ENCODE measurements around the gene OSBPL9.

DNA sequence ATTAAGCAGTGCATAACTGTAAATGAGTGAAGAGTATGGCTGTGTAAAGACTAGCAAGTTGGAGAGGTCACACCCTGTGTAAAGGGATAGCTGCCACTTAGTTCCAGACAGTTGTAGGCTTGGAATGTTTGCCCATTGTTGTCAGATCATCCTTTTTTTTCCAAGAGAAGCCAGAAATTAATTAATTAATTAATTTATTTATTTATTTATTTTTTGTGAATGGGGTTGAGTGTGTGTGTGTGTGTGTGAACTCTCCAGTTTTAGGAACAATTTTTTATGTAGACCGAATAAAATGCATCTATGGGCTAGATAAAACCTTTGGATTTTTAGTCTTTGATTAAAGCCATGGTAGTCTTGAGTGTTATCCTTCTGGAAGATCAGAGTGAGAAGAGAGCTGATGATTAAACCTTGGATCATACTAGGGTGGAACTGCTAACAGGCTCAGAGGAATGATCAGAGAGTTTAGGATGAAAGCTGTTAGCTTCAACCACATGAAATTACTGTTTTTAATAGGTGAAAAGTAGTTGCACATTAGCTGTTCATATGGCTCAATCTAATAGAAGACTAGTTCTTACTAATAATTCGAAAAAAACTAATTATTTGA is 58.4 kb downstream of the OSBPL9 start:
- TF ChIP-seq YY1 (tag by site-specific recombination; IDR thresholded peaks at IDR 0.05), result no peak
- TF ChIP-seq ZNF24 (tag by site-specific recombination; IDR thresholded peaks at IDR 0.05), result no peak
- no peak for TF ChIP-seq ZBTB7A (tag by site-specific recombination; IDR thresholded peaks at IDR 0.05; ENCODE audit: low read depth)
- TF ChIP-seq ZNF138 (tag by site-specific recombination; IDR thresholded peaks at IDR 0.05; ENCODE audit: borderline replicate concordance), result no peak
- TF ChIP-seq RBAK (tag by site-specific recombination; IDR thresholded peaks at IDR 0.05), result no peak
- TF ChIP-seq, protein P1, sequence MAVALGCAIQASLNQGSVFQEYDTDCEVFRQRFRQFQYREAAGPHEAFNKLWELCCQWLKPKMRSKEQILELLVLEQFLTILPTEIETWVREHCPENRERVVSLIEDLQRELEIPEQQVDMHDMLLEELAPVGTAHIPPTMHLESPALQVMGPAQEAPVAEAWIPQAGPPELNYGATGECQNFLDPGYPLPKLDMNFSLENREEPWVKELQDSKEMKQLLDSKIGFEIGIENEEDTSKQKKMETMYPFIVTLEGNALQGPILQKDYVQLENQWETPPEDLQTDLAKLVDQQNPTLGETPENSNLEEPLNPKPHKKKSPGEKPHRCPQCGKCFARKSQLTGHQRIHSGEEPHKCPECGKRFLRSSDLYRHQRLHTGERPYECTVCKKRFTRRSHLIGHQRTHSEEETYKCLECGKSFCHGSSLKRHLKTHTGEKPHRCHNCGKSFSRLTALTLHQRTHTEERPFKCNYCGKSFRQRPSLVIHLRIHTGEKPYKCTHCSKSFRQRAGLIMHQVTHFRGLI (tag by site-specific recombination; IDR thresholded peaks at IDR 0.05), result no peak
- no peak for TF ChIP-seq ZNF561 (tag by site-specific recombination; IDR thresholded peaks at IDR 0.05; ENCODE audit: borderline replicate concordance)
- TF ChIP-seq ZNF155 (tag by site-specific recombination; IDR thresholded peaks at IDR 0.05), result no peak
- TF ChIP-seq, protein P2, sequence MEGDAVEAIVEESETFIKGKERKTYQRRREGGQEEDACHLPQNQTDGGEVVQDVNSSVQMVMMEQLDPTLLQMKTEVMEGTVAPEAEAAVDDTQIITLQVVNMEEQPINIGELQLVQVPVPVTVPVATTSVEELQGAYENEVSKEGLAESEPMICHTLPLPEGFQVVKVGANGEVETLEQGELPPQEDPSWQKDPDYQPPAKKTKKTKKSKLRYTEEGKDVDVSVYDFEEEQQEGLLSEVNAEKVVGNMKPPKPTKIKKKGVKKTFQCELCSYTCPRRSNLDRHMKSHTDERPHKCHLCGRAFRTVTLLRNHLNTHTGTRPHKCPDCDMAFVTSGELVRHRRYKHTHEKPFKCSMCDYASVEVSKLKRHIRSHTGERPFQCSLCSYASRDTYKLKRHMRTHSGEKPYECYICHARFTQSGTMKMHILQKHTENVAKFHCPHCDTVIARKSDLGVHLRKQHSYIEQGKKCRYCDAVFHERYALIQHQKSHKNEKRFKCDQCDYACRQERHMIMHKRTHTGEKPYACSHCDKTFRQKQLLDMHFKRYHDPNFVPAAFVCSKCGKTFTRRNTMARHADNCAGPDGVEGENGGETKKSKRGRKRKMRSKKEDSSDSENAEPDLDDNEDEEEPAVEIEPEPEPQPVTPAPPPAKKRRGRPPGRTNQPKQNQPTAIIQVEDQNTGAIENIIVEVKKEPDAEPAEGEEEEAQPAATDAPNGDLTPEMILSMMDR (tag by site-specific recombination; IDR thresholded peaks at IDR 0.05), result no peak
- no peak for TF ChIP-seq ZNF350 (tag by site-specific recombination; IDR thresholded peaks at IDR 0.05)
- TF ChIP-seq MEIS1 (CRISPR knock-in tag; IDR thresholded peaks at IDR 0.05; ENCODE audit: borderline replicate concordance), result no peak
- TF ChIP-seq ZNF112 (tag by site-specific recombination; IDR thresholded peaks at IDR 0.05), result no peak
- TF ChIP-seq, protein P3, sequence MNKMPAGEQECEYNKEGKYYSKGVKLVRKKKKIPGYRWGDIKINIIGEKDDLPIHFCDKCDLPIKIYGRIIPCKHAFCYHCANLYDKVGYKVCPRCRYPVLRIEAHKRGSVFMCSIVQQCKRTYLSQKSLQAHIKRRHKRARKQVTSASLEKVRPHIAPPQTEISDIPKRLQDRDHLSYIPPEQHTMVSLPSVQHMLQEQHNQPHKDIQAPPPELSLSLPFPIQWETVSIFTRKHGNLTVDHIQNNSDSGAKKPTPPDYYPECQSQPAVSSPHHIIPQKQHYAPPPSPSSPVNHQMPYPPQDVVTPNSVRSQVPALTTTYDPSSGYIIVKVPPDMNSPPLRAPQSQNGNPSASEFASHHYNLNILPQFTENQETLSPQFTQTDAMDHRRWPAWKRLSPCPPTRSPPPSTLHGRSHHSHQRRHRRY (tag by site-specific recombination; IDR thresholded peaks at IDR 0.05), result no peak

All from HEK293 (cell line).